Stomach (tissue), 4 donors: Measurements from ENCODE around the gene PRKAR2B.

Experiments used
- EP300 ChIP-seq: sonication (generic); formaldehyde crosslinking; IDR thresholded peaks from one replicate; pipeline ENCODE4 v1.6.1; 2017; ENCODE audit warnings: antibody characterized with exemption
- POLR2A ChIP-seq, 4 donors: fragments of 450-650 bp; IDR thresholded peaks; one replicate each; pipeline ENCODE4 v1.6.1; 2016; ENCODE audit warnings: antibody characterized with exemption in 4 of 4, control low read depth in 2 of 4, mild to moderate bottlenecking in 1 of 4, moderate library complexity in 1 of 4
- TF ChIP-seq, protein P1 (sequence below), 7 experiments: fragments of 450-650 bp in 4 of 7; fragments of 200-600 bp in 3 of 7; sonication (generic) in 3 of 7; IDR thresholded peaks; one replicate each; pipeline ENCODE4 v1.5.1; 2016 to 2019; ENCODE audit warnings: antibody characterized with exemption in 7 of 7, control low read depth in 2 of 7, mild to moderate bottlenecking in 1 of 7

- TF ChIP-seq, protein P1, sequence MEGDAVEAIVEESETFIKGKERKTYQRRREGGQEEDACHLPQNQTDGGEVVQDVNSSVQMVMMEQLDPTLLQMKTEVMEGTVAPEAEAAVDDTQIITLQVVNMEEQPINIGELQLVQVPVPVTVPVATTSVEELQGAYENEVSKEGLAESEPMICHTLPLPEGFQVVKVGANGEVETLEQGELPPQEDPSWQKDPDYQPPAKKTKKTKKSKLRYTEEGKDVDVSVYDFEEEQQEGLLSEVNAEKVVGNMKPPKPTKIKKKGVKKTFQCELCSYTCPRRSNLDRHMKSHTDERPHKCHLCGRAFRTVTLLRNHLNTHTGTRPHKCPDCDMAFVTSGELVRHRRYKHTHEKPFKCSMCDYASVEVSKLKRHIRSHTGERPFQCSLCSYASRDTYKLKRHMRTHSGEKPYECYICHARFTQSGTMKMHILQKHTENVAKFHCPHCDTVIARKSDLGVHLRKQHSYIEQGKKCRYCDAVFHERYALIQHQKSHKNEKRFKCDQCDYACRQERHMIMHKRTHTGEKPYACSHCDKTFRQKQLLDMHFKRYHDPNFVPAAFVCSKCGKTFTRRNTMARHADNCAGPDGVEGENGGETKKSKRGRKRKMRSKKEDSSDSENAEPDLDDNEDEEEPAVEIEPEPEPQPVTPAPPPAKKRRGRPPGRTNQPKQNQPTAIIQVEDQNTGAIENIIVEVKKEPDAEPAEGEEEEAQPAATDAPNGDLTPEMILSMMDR (IDR thresholded peaks at IDR 0.05), result no peak
- no peak for TF ChIP-seq POLR2A (IDR thresholded peaks at IDR 0.05)
- no peak for TF ChIP-seq EP300
Measured at GRCh38 chr7:107133396-107133795, 88.9 kb downstream of the PRKAR2B start.
